Measurements from ENCODE around the gene INPP5A.

INPP5A gene

DNA sequence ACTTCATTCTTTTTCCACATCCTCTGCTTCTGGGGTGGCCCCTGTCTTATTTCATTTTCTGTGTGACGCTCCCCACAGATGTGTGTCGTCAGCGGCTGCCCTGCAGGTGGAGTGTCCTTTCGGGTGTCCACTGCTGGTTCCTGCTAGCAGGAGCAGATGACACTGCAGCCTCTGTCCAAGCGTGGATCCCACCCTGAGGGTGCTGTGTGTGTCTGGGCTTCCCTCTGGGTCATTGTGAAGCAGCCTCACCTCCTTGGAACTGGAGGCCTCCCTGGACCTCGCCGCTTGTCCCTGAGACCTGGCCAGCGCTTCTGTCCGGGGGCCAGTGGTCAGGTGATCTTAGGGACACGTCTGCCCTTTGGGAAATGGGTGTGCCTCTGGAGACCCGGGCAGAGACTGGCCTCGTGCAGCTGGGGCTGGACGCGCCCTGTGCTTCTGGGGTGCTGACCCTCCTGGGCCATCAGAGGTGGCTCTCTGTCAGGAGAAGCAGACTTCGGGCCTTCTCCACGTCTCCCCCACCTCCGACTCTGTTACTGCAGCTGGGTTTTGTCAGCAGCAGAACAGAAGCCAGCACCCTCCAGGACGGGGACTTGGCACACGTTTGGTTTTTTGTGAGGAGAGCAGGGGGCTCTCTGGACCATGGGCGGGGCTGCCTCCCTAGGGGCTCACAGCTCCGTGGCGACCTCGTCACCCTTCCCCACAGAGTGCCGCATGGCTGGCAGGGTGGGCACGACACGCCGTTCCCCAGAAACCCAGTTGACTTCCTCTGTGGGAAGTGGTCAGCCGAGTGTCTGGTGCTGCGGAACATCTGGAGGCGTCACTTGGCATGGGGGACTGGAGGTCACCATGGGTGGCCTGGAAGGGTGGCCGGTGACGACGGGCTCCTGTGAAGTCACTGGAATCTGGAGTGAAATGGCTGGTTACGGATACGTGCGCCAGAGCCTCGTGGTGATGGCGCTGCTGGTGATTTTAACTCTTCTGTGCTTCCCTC lies 48.4 kb downstream of the INPP5A start:
- WGBS, result 94% methylated on average over 38 of the region's 38 CpGs
- H3K4me3 ChIP-seq (ENCODE audit: low read length), result no peak overlapping the region
- H3K9ac ChIP-seq (ENCODE audit: low read depth, low read length), result no peak overlapping the region
- H3K27ac ChIP-seq (ENCODE audit: low read depth, low read length), result no peak overlapping the region
- no peaks in the 10 kb centered on the region for H3K9me3 ChIP-seq (ENCODE audit: insufficient read depth, low read depth, low read length)
- no peaks in the 10 kb centered on the region for H3K27me3 ChIP-seq (ENCODE audit: insufficient read depth, low read length)
- no peaks in the 10 kb centered on the region for H3K36me3 ChIP-seq (ENCODE audit: insufficient read depth, low read length)
- peaks cover 2% of the 10 kb centered on the region; the same call in 1 of the 2 replicates for H3K4me1 ChIP-seq (ENCODE audit: insufficient read depth, low read length)

DNA sequence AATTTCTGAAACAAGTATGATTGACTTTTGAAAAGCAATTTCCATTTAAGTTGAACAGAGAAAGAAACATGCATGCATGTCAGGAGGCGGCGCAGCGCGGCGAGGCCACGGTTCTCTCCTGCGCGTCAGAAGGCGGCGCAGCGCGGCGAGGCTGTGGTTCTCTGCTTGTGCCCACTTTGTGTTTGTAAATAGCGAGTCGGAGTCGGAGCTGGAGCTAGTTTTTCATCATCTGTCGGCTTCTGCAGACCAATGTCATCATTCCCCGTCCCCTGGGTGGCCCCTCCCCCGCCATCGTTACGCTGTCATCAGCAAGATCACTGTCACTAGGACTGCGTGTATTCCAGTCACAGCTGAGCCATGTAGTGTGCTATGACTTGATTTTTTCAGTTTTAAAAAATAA lies 49.2 kb downstream of the INPP5A start:
- no peak overlapping the region for H3K9ac ChIP-seq (ENCODE audit: low read depth, low read length)
- H3K36me3 ChIP-seq (ENCODE audit: insufficient read depth, low read length), result no peaks in the 10 kb centered on the region
- H3K27ac ChIP-seq (ENCODE audit: low read depth, low read length), result no peak overlapping the region
- H3K4me3 ChIP-seq (ENCODE audit: low read length), result no peak overlapping the region
- peaks cover 9% of the 10 kb centered on the region for H3K4me1 ChIP-seq (ENCODE audit: insufficient read depth, low read length)
- H3K27me3 ChIP-seq (ENCODE audit: insufficient read depth, low read length), result no peaks in the 10 kb centered on the region
- 96% methylated on average over 22 of the region's 22 CpGs for whole genome bisulfite sequencing
- H3K9me3 ChIP-seq (ENCODE audit: insufficient read depth, low read depth, low read length), result no peaks in the 10 kb centered on the region

- Histone ChIP-seq H3K9ac (ENCODE audit: low read depth, low read length) (no peak overlapping the region), H3K4me3 (ENCODE audit: low read length) (no peak overlapping the region), H3K27ac (ENCODE audit: low read depth, low read length) (no peak overlapping the region), H3K27me3 (ENCODE audit: insufficient read depth, low read length) (no peaks in the 10 kb centered on the region), H3K4me1 (ENCODE audit: insufficient read depth, low read length) (peaks cover 10% of the 10 kb centered on the region), H3K36me3 (ENCODE audit: insufficient read depth, low read length) (no peaks in the 10 kb centered on the region), H3K9me3 (ENCODE audit: insufficient read depth, low read depth, low read length) (no peaks in the 10 kb centered on the region)
- WGBS, result 94% methylated on average over 11 of the region's 11 CpGs
Observed at GRCh38 chr10:132587175-132587574, 49.6 kb downstream of the INPP5A start.

- H3K4me3 ChIP-seq (ENCODE audit: low read length), result no peak overlapping the region
- H3K27ac ChIP-seq (ENCODE audit: low read depth, low read length), result no peak overlapping the region
- H3K36me3 ChIP-seq (ENCODE audit: insufficient read depth, low read length), result no peaks in the 10 kb centered on the region
- H3K9ac ChIP-seq (ENCODE audit: low read depth, low read length), result no peak overlapping the region
- no peaks in the 10 kb centered on the region for H3K27me3 ChIP-seq (ENCODE audit: insufficient read depth, low read length)
- peaks cover 10% of the 10 kb centered on the region for H3K4me1 ChIP-seq (ENCODE audit: insufficient read depth, low read length)
- no peaks in the 10 kb centered on the region for H3K9me3 ChIP-seq (ENCODE audit: insufficient read depth, low read depth, low read length)
- 94% methylated on average over 25 of the region's 25 CpGs for WGBS
Observed at GRCh38 chr10:132588301-132589013, 50.9 kb downstream of the INPP5A start.

DNA sequence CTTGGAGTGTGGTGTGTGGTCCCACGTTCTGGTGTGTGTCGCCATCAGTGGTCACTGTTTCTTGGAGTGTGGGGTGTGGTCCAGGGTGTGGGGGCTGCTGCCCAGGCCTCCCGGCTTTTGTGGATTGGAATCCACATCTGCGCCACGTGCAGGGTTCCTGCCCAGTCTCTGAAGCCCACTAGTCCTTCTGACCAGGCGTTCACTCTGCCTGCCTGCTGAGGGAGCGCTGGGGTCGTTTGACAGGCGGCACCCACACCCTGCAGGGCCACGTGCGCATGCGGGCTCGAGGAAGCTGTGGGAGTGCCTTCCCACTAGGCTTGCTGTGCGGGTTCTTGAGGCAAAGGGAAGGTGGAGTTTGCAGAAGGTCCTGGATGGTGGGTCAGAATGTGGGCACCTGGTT lies 51.4 kb downstream of the INPP5A start:
- peaks cover 10% of the 10 kb centered on the region for H3K4me1 ChIP-seq (ENCODE audit: insufficient read depth, low read length)
- no peak overlapping the region for H3K27ac ChIP-seq (ENCODE audit: low read depth, low read length)
- H3K4me3 ChIP-seq (ENCODE audit: low read length), result no peak overlapping the region
- no peak overlapping the region for H3K9ac ChIP-seq (ENCODE audit: low read depth, low read length)
- no peaks in the 10 kb centered on the region for H3K9me3 ChIP-seq (ENCODE audit: insufficient read depth, low read depth, low read length)
- WGBS, result 89% methylated on average over 14 of the region's 14 CpGs
- H3K36me3 ChIP-seq (ENCODE audit: insufficient read depth, low read length), result no peaks in the 10 kb centered on the region
- no peaks in the 10 kb centered on the region for H3K27me3 ChIP-seq (ENCODE audit: insufficient read depth, low read length)

GRCh38 chr10:132589681-132590080 lies 52.1 kb downstream of the INPP5A start:
- Histone ChIP-seq H3K9ac (ENCODE audit: low read depth, low read length) (no peak overlapping the region), H3K4me3 (ENCODE audit: low read length) (no peak overlapping the region), H3K4me1 (ENCODE audit: insufficient read depth, low read length) (peaks cover 10% of the 10 kb centered on the region), H3K27me3 (ENCODE audit: insufficient read depth, low read length) (no peaks in the 10 kb centered on the region), H3K27ac (ENCODE audit: low read depth, low read length) (no peak overlapping the region), H3K9me3 (ENCODE audit: insufficient read depth, low read depth, low read length) (no peaks in the 10 kb centered on the region), H3K36me3 (ENCODE audit: insufficient read depth, low read length) (no peaks in the 10 kb centered on the region)
- WGBS, result 96% methylated on average over 16 of the region's 16 CpGs

DNA sequence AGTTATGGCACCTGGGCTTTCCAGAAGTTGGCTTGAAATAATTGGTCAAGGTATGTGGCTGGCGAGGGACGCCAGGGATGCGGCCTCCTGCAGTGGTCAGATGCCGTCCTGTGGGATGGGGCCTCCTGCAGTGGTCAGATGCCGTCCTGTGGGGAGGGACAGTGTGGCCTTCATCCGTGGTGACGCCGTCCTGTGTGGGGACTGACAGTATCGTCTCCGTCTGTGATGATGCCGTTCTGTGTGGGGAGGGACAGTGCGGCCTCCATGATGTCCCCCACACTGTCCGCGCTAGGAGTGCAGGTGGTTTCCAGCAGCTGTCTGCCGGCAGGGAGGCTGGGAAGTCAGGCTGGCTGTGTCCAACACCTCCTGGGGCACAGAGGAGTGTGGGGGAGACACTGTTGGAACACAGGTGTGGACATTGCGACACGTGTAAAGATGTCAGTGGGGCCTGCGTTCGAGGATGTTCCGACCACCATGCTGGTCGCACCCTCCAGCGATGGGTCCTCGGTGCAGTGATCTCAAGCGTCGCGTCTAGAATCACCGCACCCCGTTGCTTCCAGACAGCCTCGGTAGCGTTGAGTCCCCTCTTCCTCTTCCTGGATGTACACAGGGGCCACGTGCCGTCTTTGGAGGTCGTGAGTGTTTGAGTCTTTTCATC lies 52.6 kb downstream of the INPP5A start:
- Histone ChIP-seq H3K9ac (ENCODE audit: low read depth, low read length) (no peak overlapping the region), H3K4me1 (ENCODE audit: insufficient read depth, low read length) (peaks cover 10% of the 10 kb centered on the region), H3K36me3 (ENCODE audit: insufficient read depth, low read length) (no peaks in the 10 kb centered on the region), H3K27ac (ENCODE audit: low read depth, low read length) (no peak overlapping the region), H3K4me3 (ENCODE audit: low read length) (no peak overlapping the region), H3K27me3 (ENCODE audit: insufficient read depth, low read length) (no peaks in the 10 kb centered on the region), H3K9me3 (ENCODE audit: insufficient read depth, low read depth, low read length) (no peaks in the 10 kb centered on the region)
- 96% methylated on average over 33 of the region's 33 CpGs for WGBS

DNA sequence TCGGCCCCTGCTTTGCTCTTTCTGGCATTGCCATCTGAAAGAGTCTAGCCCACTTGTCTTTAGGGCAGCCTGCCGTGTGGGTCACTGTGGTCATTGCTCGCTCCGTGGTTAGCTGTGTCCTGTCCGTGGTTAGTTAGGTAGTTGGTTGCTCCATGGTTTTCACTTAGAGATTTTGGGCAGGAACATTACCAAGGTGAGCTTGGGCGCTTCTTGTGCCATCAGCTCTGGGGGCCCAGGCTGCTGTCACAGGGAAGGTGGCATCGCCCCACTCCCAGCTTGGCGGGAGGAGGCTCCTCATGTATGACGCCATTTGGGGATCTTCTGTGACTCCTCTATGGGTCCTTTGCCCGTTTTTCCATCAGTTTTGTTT lies 53.1 kb downstream of the INPP5A start:
- H3K4me1 ChIP-seq (ENCODE audit: insufficient read depth, low read length), result peaks cover 10% of the 10 kb centered on the region
- no peak overlapping the region for H3K9ac ChIP-seq (ENCODE audit: low read depth, low read length)
- H3K4me3 ChIP-seq (ENCODE audit: low read length), result no peak overlapping the region
- no peaks in the 10 kb centered on the region for H3K36me3 ChIP-seq (ENCODE audit: insufficient read depth, low read length)
- 89% methylated on average over 10 of the region's 10 CpGs for WGBS
- no peaks in the 10 kb centered on the region for H3K9me3 ChIP-seq (ENCODE audit: insufficient read depth, low read depth, low read length)
- no peaks in the 10 kb centered on the region for H3K27me3 ChIP-seq (ENCODE audit: insufficient read depth, low read length)
- no peak overlapping the region for H3K27ac ChIP-seq (ENCODE audit: low read depth, low read length)

- Histone ChIP-seq H3K36me3 (ENCODE audit: insufficient read depth, low read length) (no peaks in the 10 kb centered on the region), H3K9me3 (ENCODE audit: insufficient read depth, low read depth, low read length) (no peaks in the 10 kb centered on the region), H3K4me1 (ENCODE audit: insufficient read depth, low read length) (peaks cover 10% of the 10 kb centered on the region), H3K9ac (ENCODE audit: low read depth, low read length) (0 out of 2 replicates have a peak overlapping the region, but pooled peaks have one; percentile 37), H3K27ac (ENCODE audit: low read depth, low read length) (0 out of 2 replicates have a peak overlapping the region, but pooled peaks have one; percentile 3), H3K4me3 (ENCODE audit: low read length) (no peak overlapping the region), H3K27me3 (ENCODE audit: insufficient read depth, low read length) (no peaks in the 10 kb centered on the region)
- 75% methylated on average over 22 of the region's 22 CpGs for WGBS
Observed at GRCh38 chr10:132591166-132591971, 53.8 kb downstream of the INPP5A start.

- Histone ChIP-seq H3K9ac (ENCODE audit: low read depth, low read length) (no peak overlapping the region), H3K4me3 (ENCODE audit: low read length) (no peak overlapping the region), H3K36me3 (ENCODE audit: insufficient read depth, low read length) (no peaks in the 10 kb centered on the region), H3K9me3 (ENCODE audit: insufficient read depth, low read depth, low read length) (no peaks in the 10 kb centered on the region), H3K4me1 (ENCODE audit: insufficient read depth, low read length) (peaks cover 10% of the 10 kb centered on the region), H3K27ac (ENCODE audit: low read depth, low read length) (no peak overlapping the region), H3K27me3 (ENCODE audit: insufficient read depth, low read length) (no peaks in the 10 kb centered on the region)
- 94% methylated on average over 14 of the region's 14 CpGs for WGBS
Observed at GRCh38 chr10:132592790-132593383, 55.3 kb downstream of the INPP5A start.

Data from HUES64 (cell line).